ENCODE data around the gene HERC2.
A peak's percentile ranks its signal among the peaks of the same experiment; 100 is the strongest.
"Not testable (repeated sequence)": the region's sequence is repeated elsewhere in the genome, so short reads cannot be mapped to it uniquely, and the experiment has no call there.

Gene HERC2, protein sequence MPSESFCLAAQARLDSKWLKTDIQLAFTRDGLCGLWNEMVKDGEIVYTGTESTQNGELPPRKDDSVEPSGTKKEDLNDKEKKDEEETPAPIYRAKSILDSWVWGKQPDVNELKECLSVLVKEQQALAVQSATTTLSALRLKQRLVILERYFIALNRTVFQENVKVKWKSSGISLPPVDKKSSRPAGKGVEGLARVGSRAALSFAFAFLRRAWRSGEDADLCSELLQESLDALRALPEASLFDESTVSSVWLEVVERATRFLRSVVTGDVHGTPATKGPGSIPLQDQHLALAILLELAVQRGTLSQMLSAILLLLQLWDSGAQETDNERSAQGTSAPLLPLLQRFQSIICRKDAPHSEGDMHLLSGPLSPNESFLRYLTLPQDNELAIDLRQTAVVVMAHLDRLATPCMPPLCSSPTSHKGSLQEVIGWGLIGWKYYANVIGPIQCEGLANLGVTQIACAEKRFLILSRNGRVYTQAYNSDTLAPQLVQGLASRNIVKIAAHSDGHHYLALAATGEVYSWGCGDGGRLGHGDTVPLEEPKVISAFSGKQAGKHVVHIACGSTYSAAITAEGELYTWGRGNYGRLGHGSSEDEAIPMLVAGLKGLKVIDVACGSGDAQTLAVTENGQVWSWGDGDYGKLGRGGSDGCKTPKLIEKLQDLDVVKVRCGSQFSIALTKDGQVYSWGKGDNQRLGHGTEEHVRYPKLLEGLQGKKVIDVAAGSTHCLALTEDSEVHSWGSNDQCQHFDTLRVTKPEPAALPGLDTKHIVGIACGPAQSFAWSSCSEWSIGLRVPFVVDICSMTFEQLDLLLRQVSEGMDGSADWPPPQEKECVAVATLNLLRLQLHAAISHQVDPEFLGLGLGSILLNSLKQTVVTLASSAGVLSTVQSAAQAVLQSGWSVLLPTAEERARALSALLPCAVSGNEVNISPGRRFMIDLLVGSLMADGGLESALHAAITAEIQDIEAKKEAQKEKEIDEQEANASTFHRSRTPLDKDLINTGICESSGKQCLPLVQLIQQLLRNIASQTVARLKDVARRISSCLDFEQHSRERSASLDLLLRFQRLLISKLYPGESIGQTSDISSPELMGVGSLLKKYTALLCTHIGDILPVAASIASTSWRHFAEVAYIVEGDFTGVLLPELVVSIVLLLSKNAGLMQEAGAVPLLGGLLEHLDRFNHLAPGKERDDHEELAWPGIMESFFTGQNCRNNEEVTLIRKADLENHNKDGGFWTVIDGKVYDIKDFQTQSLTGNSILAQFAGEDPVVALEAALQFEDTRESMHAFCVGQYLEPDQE (N-terminal part only)

DNA sequence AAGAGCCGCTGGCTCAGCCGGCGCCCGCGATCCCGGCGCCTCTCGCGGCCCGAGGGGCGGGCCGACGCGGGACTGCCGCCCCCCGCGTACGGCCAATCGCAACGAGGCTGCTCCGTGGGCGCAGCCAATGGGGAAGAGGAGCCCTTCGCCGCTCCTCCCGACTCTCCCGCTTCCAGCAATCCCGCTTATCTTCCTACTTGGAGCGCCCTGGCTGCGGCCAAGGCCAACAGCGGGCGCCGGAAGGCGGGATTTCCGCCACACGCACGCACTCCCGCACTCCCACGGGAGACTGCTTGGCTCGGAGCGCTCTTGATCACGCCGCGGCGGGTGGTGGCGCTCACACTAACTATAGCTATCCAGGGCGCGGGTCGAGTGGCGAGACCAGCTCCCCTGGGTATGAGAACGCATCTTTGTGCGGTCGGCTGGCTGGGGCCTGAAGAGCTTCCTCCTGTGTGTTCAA lies at the start of gene HERC2:
Gene HERC2, minus strand, starts transcription at position 51 of the 460 bp plus-strand sequence. CDS start 746 bp downstream, outside the sequence.
- not testable (repeated sequence) for H3K9me3 ChIP-seq (ENCODE audit: control insufficient read depth in 2 of 2, low read length in 2 of 2); H3K4me1 ChIP-seq (ENCODE audit: control insufficient read depth in 2 of 2, insufficient read depth in 2 of 2, low read length in 2 of 2); H3K27me3 ChIP-seq (ENCODE audit: control insufficient read depth in 2 of 2, insufficient read depth in 2 of 2, low read length in 2 of 2); H3K9ac ChIP-seq (ENCODE audit: low read depth in 1 of 2, low read length in 2 of 2); H3K27ac ChIP-seq (ENCODE audit: low read depth in 2 of 2, low read length in 2 of 2); H3K36me3 ChIP-seq (ENCODE audit: control insufficient read depth in 2 of 2, insufficient read depth in 2 of 2, low read length in 2 of 2)
- H3K4me3 ChIP-seq (ENCODE audit: low read length in 2 of 2) = peak within 1 kb of the TSS in 1 of 2 donors; percentile 60

DNA sequence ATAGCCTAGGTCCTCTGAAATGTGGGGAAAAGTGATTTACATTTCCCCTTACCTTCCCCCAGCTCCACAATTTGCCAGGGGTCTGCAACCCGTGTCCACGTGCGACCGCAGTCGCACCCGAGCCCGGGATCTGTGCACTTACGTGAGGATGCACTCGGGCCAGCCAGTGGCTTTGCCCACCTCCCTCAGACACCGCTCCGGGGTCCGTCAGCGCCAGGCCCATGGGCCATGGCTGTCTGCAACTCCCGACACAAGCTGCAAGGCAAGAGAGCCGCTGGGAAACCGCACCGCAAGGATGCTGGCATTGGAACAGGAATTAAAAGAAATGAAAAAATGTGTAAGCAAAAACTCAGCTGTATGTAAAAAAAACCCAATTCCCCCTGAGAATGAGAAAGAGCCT lies 43.5 kb upstream of the HERC2 start:
- H3K36me3 ChIP-seq (ENCODE audit: control insufficient read depth in 2 of 2, insufficient read depth in 2 of 2, low read length in 2 of 2); H3K4me1 ChIP-seq (ENCODE audit: control insufficient read depth in 2 of 2, insufficient read depth in 2 of 2, low read length in 2 of 2); H3K9me3 ChIP-seq (ENCODE audit: control insufficient read depth in 2 of 2, low read length in 2 of 2); H3K4me3 ChIP-seq (ENCODE audit: low read length in 2 of 2); H3K9ac ChIP-seq (ENCODE audit: low read depth in 1 of 2, low read length in 2 of 2); H3K27ac ChIP-seq (ENCODE audit: low read depth in 2 of 2, low read length in 2 of 2); H3K27me3 ChIP-seq (ENCODE audit: control insufficient read depth in 2 of 2, insufficient read depth in 2 of 2, low read length in 2 of 2): not testable (repeated sequence)

DNA sequence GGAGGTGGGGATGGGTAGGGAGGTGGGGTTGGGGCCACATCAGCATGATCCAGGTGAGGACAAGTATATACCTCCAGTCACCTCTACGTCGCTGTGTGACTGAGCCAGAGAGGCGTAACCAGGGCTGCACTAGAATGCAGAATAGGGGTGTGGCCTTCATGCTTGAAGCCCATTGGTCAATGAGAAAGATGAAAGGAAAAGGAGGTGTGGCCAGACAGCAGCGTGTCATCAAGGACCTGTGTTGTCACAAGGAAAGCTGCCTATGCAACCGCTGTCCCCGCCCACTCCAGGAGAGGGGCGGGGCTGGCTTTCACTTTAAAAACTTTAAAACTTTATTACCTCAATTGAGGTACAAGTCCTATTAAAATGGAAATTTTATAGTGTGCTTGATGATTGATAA lies 36.0 kb upstream of the HERC2 start, which contains the start of gene GOLGA6L24:
Gene GOLGA6L24, minus strand, starts transcription at position 101 of the 400 bp plus-strand sequence. Its CDS starts 61 bp downstream, at position 40.
- not testable (repeated sequence) for H3K4me1 ChIP-seq (ENCODE audit: control insufficient read depth in 2 of 2, insufficient read depth in 2 of 2, low read length in 2 of 2); H3K9me3 ChIP-seq (ENCODE audit: control insufficient read depth in 2 of 2, low read length in 2 of 2); H3K36me3 ChIP-seq (ENCODE audit: control insufficient read depth in 2 of 2, insufficient read depth in 2 of 2, low read length in 2 of 2); H3K9ac ChIP-seq (ENCODE audit: low read depth in 1 of 2, low read length in 2 of 2); H3K27ac ChIP-seq (ENCODE audit: low read depth in 2 of 2, low read length in 2 of 2); H3K4me3 ChIP-seq (ENCODE audit: low read length in 2 of 2); H3K27me3 ChIP-seq (ENCODE audit: control insufficient read depth in 2 of 2, insufficient read depth in 2 of 2, low read length in 2 of 2)

DNA sequence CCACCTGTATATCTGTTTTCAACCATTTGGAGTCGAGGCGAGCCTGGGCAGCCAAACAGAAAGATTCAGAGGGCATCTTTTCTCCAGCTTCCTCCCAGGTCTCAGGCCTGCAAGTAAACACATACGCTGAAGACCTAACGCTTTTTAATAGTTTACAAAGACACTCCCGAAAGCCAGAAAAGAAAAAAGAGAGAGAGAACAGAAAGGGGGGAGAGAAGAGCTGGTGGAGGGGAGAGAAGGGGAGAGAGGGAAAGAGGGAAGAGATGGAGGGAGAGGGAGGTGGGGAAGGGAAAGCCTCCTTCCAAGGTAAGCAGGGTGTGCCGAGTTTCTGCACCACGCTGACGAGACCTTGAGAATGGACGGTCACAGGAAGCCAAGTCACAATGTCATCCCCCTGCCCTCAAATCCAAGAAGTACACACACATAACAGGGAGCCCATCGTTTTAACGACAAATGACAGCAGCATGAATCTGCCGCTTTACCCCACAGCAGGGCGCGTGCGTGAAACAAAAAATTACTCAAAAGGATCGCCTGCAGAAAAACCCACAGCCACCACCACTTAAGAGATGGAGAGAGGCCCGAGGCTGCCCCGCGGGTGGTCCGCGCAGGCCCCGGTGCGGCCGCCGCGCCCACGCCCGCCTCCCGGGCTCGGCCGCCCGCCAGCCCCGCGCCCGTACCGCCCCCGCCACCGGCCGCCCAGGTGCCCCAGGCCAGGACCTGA lies 461 bp downstream of the HERC2 start:
- H3K4me3 ChIP-seq (ENCODE audit: low read length in 2 of 2) = peak overlapping the region in 1 of 2 donors; percentile 60
- not testable (repeated sequence) for H3K9me3 ChIP-seq (ENCODE audit: control insufficient read depth in 2 of 2, low read length in 2 of 2); H3K27ac ChIP-seq (ENCODE audit: low read depth in 2 of 2, low read length in 2 of 2); H3K9ac ChIP-seq (ENCODE audit: low read depth in 1 of 2, low read length in 2 of 2); H3K4me1 ChIP-seq (ENCODE audit: control insufficient read depth in 2 of 2, insufficient read depth in 2 of 2, low read length in 2 of 2); H3K27me3 ChIP-seq (ENCODE audit: control insufficient read depth in 2 of 2, insufficient read depth in 2 of 2, low read length in 2 of 2); H3K36me3 ChIP-seq (ENCODE audit: control insufficient read depth in 2 of 2, insufficient read depth in 2 of 2, low read length in 2 of 2)

DNA sequence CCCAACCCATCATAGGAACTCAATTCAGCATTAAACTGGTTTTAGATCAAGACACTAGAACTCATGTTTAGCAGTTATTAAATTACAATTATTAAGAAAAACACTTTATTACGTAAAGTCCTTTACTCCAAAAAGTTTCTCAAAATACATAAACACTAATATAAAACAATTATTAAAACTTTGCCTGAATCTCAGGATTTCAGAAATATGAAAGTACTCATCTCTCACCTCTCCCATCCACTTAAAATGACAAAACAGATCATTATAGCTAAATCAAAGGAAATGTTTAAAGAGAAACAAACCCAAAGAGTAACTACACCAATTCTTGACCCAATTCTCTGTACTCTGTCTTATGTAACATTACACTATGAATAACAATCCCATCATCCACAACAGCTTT lies 2.3 kb downstream of the HERC2 start:
- H3K4me3 ChIP-seq (ENCODE audit: low read length in 2 of 2); H3K36me3 ChIP-seq (ENCODE audit: control insufficient read depth in 2 of 2, insufficient read depth in 2 of 2, low read length in 2 of 2); H3K9me3 ChIP-seq (ENCODE audit: control insufficient read depth in 2 of 2, low read length in 2 of 2); H3K27ac ChIP-seq (ENCODE audit: low read depth in 2 of 2, low read length in 2 of 2); H3K9ac ChIP-seq (ENCODE audit: low read depth in 1 of 2, low read length in 2 of 2); H3K27me3 ChIP-seq (ENCODE audit: control insufficient read depth in 2 of 2, insufficient read depth in 2 of 2, low read length in 2 of 2); H3K4me1 ChIP-seq (ENCODE audit: control insufficient read depth in 2 of 2, insufficient read depth in 2 of 2, low read length in 2 of 2): not testable (repeated sequence)

DNA sequence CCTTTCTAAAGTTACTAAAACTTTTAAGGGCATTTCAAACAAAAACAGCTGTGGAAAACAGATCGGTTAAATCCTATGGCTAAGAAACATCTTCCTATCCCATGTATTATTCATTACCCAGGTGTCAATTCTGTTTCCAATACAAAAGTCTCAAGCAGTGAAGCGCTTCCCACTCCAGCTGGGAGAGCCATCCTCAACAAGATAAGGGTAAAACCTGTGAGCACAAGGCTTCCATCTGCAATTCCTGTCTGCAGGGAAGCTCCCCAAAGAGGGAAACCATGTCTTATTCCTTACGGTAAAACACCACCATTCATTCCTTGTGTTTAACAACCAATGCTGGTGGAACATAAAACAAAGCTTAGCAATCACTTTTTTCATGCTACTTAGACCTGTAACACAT lies 3.2 kb downstream of the HERC2 start:
- H3K27me3 ChIP-seq (ENCODE audit: control insufficient read depth in 2 of 2, insufficient read depth in 2 of 2, low read length in 2 of 2); H3K36me3 ChIP-seq (ENCODE audit: control insufficient read depth in 2 of 2, insufficient read depth in 2 of 2, low read length in 2 of 2); H3K9ac ChIP-seq (ENCODE audit: low read depth in 1 of 2, low read length in 2 of 2): not testable (repeated sequence)

DNA sequence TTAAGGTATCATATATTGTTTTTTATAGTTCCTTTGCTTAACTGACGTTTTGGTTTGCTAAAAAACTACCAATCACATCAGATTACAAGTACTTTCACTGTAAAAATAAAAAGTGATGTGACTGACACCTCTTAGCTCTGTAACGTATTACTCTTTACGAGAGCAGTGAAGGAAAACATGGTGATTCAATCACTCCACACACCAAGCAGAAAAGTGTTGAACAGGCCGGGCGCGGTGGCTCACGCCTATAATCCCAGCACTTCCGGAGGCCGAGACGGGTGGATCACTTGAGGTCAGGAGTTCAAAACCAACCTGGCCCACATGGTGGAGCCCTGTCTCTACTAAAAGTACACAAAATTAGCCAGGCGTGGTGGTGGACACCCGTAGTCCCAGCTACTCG lies 3.9 kb downstream of the HERC2 start:
- not testable (repeated sequence) for H3K4me1 ChIP-seq (ENCODE audit: control insufficient read depth in 2 of 2, insufficient read depth in 2 of 2, low read length in 2 of 2); H3K36me3 ChIP-seq (ENCODE audit: control insufficient read depth in 2 of 2, insufficient read depth in 2 of 2, low read length in 2 of 2); H3K27ac ChIP-seq (ENCODE audit: low read depth in 2 of 2, low read length in 2 of 2)

More for the DNA sequence above, 3.2 kb downstream of the HERC2 start:
- not testable (repeated sequence) for H3K9me3 ChIP-seq (ENCODE audit: control insufficient read depth in 2 of 2, low read length in 2 of 2); H3K4me1 ChIP-seq (ENCODE audit: control insufficient read depth in 2 of 2, insufficient read depth in 2 of 2, low read length in 2 of 2); H3K27ac ChIP-seq (ENCODE audit: low read depth in 2 of 2, low read length in 2 of 2); H3K4me3 ChIP-seq (ENCODE audit: low read length in 2 of 2)

DNA sequence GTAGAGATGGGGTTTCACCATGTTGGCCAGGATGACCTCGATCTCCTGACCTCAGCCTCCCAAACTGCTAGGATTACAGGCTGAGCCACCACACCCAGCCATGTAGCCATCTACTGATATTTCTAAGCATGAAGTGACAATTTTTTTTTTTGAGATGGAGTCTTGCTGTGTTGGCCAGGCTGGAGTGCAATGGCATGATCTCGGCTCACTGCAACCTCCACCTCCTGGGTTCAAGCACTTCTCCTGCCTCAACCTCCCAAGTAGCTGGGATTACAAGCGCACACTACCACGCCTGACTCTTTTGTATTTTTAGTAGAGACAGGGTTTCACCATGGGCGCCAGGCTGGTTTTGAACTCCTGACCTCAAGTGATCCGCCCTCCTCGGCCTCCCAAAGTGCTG lies 5.0 kb downstream of the HERC2 start:
- not testable (repeated sequence) for H3K36me3 ChIP-seq (ENCODE audit: control insufficient read depth in 2 of 2, insufficient read depth in 2 of 2, low read length in 2 of 2); H3K9ac ChIP-seq (ENCODE audit: low read depth in 1 of 2, low read length in 2 of 2); H3K27me3 ChIP-seq (ENCODE audit: control insufficient read depth in 2 of 2, insufficient read depth in 2 of 2, low read length in 2 of 2); H3K9me3 ChIP-seq (ENCODE audit: control insufficient read depth in 2 of 2, low read length in 2 of 2); H3K27ac ChIP-seq (ENCODE audit: low read depth in 2 of 2, low read length in 2 of 2); H3K4me1 ChIP-seq (ENCODE audit: control insufficient read depth in 2 of 2, insufficient read depth in 2 of 2, low read length in 2 of 2); H3K4me3 ChIP-seq (ENCODE audit: low read length in 2 of 2)

More for the DNA sequence above, 3.9 kb downstream of the HERC2 start:
- H3K9ac ChIP-seq (ENCODE audit: low read depth in 1 of 2, low read length in 2 of 2); H3K27me3 ChIP-seq (ENCODE audit: control insufficient read depth in 2 of 2, insufficient read depth in 2 of 2, low read length in 2 of 2); H3K4me3 ChIP-seq (ENCODE audit: low read length in 2 of 2); H3K9me3 ChIP-seq (ENCODE audit: control insufficient read depth in 2 of 2, low read length in 2 of 2): not testable (repeated sequence)

DNA sequence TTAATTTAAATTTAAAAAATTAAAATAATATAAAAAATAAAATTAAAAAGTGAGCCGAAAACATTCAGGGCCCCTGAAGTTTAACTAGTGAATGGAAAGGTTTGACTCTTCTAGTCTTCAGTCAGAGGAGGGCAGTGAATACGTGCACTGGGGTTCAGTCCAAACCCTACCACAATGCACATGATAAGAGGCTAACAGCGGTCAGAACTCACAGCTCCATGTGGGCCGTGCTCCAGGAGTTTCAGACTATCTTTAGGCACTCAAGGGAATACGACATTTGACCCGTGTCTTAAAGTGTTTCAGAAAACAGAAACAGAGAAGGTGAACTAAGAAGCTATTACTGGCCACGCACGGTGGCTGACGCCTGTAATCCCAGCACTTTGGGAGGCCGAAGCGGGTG lies 11.5 kb downstream of the HERC2 start:
- H3K27me3 ChIP-seq (ENCODE audit: control insufficient read depth in 2 of 2, insufficient read depth in 2 of 2, low read length in 2 of 2); H3K4me1 ChIP-seq (ENCODE audit: control insufficient read depth in 2 of 2, insufficient read depth in 2 of 2, low read length in 2 of 2); H3K36me3 ChIP-seq (ENCODE audit: control insufficient read depth in 2 of 2, insufficient read depth in 2 of 2, low read length in 2 of 2); H3K9me3 ChIP-seq (ENCODE audit: control insufficient read depth in 2 of 2, low read length in 2 of 2); H3K27ac ChIP-seq (ENCODE audit: low read depth in 2 of 2, low read length in 2 of 2); H3K4me3 ChIP-seq (ENCODE audit: low read length in 2 of 2); H3K9ac ChIP-seq (ENCODE audit: low read depth in 1 of 2, low read length in 2 of 2): not testable (repeated sequence)

All from mucosa of rectum (tissue), 2 donors.